Measurements from ENCODE around the gene SRPK2. TPM values are rescaled to one million over a fixed set of nuclear protein-coding genes. Genes with fewer than 3 reads are reported as not detected.
"Not testable (repeated sequence)": the region's sequence is repeated elsewhere in the genome, so short reads cannot be mapped to it uniquely, and the experiment has no call there.

The SRPK2 gene
- polyA plus RNA-seq, 1 donor from 2014 or later: 66.5 TPM

DNA sequence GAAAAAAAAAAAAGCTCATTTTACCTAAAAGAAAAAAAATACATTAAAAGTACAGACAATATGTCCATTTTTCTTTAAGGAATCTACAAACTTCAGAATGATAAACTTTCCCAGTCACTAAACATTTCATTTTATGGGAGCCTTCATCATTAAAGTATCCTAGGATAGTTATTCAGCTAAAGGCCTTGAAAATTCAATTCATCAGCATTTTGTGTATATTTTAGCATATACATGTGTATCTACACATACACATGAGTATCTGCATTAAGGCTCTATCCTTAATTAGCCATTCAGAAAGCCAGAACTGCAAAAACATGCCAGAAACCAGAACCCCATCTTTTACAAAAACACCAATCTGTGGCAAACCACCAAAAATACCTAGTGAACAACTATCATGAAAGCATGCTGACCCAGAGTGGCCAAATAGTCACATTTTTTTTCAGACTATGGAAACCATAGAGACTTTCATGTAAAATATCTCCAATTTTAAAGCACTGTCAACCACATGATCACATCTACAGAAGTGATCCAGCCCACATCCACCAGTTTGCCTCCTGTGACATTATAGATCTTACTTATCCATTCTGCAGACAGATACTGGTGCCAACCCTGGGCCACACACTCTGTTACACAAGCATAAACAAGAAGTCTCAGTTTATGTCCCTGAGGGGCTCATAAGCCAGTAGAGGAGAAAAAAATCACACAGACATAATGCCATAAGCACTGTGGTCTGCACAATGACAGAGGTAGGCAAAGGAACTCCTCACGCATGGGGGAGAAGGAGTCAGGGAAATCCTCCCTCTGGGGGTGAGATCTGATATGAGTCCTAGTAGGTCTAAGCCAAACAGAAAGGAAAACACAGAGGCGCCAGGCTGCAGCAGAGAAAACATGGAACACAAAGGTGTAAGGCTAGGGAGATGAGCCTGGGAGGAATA is 79.2 kb downstream of the SRPK2 start:
- Mint-ChIP-seq H3K4me3 (peak overlapping the region in 2 of 4 donors; percentile 63 to 67), H3K27me3 (no peaks in the 10 kb centered on the region), H3K9me3 (peaks cover 0 to 8% (median 0%) of the 10 kb centered on the region in 3 donors), H3K4me1 (peaks cover 39 to 60% (median 51%) of the 10 kb centered on the region in 3 donors), H3K27ac (peak overlapping the region in 2 of 3 donors; percentile 10 to 32), H3K36me3 (peaks cover 12% of the 10 kb centered on the region)

DNA sequence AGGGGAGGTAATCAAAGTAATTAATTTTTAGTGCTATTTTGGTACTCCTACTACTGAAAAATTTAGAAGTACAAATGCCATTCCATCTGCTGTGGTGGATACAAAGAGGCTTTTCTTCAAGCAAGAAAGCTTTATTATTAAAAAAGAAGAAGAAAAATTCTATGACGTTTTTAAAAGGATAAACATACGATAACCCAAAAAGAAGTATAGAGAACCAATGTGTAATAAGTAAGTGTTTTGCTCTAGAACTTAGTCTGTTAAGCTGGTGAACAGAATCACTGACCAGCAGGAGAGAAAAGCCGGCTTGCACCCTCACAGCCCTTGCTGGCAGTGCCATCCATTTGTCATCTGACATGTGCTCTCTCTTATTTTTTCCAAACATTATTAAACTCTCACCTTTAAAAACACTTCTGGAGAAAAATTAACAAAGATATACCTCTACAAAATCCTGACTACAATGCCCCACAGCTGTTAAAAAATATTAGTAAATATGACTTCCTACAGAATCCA is 81.5 kb downstream of the SRPK2 start:
- H3K4me3 Mint-ChIP-seq: no peak overlapping the region
- H3K36me3 Mint-ChIP-seq: peaks cover 13% of the 10 kb centered on the region
- peaks cover 46 to 64% (median 57%) of the 10 kb centered on the region in 3 donors for H3K4me1 Mint-ChIP-seq
- no peak overlapping the region for H3K27ac Mint-ChIP-seq
- H3K9me3 Mint-ChIP-seq: peaks cover 0 to 8% (median 0%) of the 10 kb centered on the region in 3 donors
- H3K27me3 Mint-ChIP-seq: no peaks in the 10 kb centered on the region

GRCh38 chr7:105306298-105306748 is 82.4 kb downstream of the SRPK2 start:
- peaks cover 13% of the 10 kb centered on the region for H3K36me3 Mint-ChIP-seq
- H3K27ac Mint-ChIP-seq: no peak overlapping the region
- H3K4me1 Mint-ChIP-seq: peaks cover 41 to 64% (median 55%) of the 10 kb centered on the region in 3 donors
- peaks cover 0 to 8% (median 0%) of the 10 kb centered on the region in 3 donors for H3K9me3 Mint-ChIP-seq
- H3K27me3 Mint-ChIP-seq: no peaks in the 10 kb centered on the region
- H3K4me3 Mint-ChIP-seq: no peak overlapping the region

GRCh38 chr7:105305633-105306032 is 83.1 kb downstream of the SRPK2 start:
- Mint-ChIP-seq H3K9me3 (peaks cover 0 to 8% (median 0%) of the 10 kb centered on the region in 3 donors), H3K27ac (peak overlapping the region in 1 of 3 donors; percentile 32), H3K27me3 (no peaks in the 10 kb centered on the region), H3K36me3 (peaks cover 13% of the 10 kb centered on the region), H3K4me3 (peak overlapping the region in 1 of 4 donors; percentile 20), H3K4me1 (peaks cover 40 to 63% (median 55%) of the 10 kb centered on the region in 3 donors)

DNA sequence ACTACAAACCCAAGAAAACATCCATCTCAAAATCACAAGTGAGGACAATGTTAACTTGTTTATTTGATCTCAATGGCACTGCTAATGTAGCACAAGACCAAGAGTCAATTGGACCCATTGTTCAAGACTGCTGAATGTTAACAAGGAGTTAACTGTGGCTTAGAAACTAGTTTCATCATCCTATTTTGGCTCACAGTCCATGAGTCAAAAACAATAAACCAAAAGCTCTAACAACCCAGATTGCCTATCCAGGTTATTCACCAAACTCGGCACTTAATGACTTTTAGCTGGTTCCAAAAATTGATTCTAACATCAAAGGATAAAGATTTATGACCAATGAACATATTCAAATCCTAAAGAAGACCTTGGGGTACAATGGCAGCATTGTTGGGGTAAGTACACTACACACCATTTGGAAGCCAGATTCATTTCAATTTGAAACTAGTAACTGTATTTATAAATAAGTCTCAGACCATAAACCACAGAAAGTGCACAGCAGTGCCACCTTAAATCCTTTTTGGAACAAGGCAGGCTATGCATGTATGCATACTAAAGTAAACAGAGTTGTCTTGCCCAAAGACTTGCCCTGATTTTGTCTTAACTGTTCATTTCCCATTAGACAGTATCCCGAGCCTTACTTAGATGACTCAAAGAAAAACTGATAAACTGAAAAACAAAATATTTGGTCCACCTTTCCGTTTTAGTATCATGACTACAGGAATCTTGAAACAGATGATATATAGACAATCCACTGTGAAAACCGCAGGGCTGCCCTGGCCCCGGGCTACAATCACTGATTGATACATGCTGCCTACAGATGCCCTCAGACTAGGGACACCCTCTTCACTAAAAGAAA is 84.5 kb downstream of the SRPK2 start:
- Mint-ChIP-seq H3K4me3 (peak overlapping the region in 1 of 4 donors; percentile 86), H3K27ac (peak overlapping the region in 1 of 3 donors; percentile 68), H3K36me3 (peaks cover 16% of the 10 kb centered on the region), H3K9me3 (peaks cover 0 to 8% (median 0%) of the 10 kb centered on the region in 3 donors), H3K4me1 (peaks cover 33 to 58% (median 49%) of the 10 kb centered on the region in 3 donors), H3K27me3 (no peaks in the 10 kb centered on the region)

DNA sequence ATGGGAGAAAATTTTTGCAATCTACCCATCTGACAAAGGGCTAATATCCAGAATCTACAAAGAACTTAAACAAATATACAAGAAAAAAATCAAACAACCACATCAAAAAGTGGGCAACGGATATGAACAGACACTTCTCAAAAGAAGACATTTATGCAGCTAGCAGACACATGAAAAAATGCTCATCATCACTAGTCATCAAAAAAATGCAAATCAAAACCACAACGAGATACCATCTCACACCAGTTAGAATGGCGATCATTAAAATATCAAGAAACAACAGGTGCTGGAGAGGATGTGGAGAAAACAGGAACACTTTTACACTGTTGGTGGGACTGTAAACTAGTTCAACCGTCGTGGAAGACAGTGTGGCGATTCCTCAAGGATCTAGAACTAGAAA is 88.1 kb downstream of the SRPK2 start:
- not testable (repeated sequence) for H3K9me3 Mint-ChIP-seq, H3K27me3 Mint-ChIP-seq, H3K36me3 Mint-ChIP-seq
- Mint-ChIP-seq H3K4me1 (peaks cover 43 to 54% (median 48%) of the 10 kb centered on the region in 3 donors), H3K4me3 (peak overlapping the region in 1 of 4 donors; percentile 53), H3K27ac (peak overlapping the region in 2 of 3 donors; percentile 9 to 86)

DNA sequence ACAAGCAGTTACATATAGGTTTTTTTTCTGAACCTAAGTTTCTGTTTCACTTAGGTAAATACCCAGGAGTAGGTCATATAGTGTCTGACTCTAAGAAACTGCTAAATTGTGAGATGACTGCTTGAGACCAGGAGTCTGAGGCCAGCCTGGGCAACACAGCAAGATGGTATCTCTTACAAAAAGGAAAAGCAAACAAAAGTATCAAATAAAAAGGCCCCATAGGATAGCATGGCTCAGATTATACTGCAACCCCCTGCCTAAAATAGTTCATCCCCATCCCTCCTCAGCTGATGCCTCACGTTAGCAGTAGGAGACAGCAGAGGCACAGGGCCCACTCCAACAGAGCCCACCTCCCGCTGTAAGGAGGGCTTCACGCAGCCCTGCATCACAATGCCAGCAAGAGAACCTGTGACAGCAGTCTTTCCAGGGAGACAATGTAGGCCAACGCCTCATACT is 90.3 kb downstream of the SRPK2 start:
- Mint-ChIP-seq H3K27ac (peak overlapping the region in 1 of 3 donors; percentile 91), H3K9me3 (no peaks in the 10 kb centered on the region), H3K4me3 (peak overlapping the region in 1 of 4 donors; percentile 23), H3K36me3 (peaks cover 7% of the 10 kb centered on the region), H3K4me1 (peaks cover 32 to 41% (median 38%) of the 10 kb centered on the region in 3 donors), H3K27me3 (no peaks in the 10 kb centered on the region)

DNA sequence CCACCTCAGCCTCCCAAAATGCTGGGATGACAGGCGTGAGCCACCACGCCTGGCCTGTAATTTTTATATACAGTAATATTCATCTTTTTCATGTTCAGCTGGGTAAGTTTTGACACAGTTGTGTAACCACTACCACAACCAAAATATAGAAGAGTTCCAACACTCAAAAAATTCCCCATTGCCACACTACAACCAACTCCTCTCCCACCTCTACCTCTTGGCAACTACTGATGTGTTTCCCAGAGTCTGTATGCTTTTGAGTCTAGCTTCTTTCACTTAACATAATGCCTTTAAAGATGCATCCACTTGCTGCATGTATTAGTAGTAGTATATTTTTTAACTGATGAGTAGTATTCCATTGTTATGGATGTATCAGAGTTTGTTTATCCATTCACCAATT is 90.7 kb downstream of the SRPK2 start:
- H3K9me3 Mint-ChIP-seq: no peaks in the 10 kb centered on the region
- no peaks in the 10 kb centered on the region for H3K27me3 Mint-ChIP-seq
- H3K27ac Mint-ChIP-seq: peak overlapping the region in 1 of 3 donors; percentile 13
- H3K4me3 Mint-ChIP-seq: no peak overlapping the region
- peaks cover 10% of the 10 kb centered on the region for H3K36me3 Mint-ChIP-seq
- peaks cover 32 to 41% (median 38%) of the 10 kb centered on the region in 3 donors for H3K4me1 Mint-ChIP-seq

DNA sequence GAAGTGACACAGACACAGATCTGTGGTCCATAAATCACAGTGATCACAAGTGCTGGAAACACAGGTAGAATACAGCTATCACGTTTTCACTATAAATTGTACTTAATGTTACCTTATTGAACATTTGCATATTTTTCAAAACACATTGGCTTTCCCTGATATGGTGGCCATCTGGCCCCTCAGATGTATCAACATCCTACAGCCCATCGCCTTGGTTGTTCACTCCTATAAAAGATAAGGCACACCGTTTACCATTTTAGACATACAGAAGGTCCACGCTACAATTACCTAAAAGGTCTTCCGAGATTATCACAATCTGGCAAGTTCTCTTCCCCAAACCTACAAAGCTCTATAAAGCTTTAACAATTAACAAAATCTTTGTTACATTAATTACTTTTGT is 91.4 kb downstream of the SRPK2 start:
- peaks cover 32 to 41% (median 38%) of the 10 kb centered on the region in 3 donors for H3K4me1 Mint-ChIP-seq
- H3K9me3 Mint-ChIP-seq: no peaks in the 10 kb centered on the region
- H3K27me3 Mint-ChIP-seq: no peaks in the 10 kb centered on the region
- H3K27ac Mint-ChIP-seq: no peak overlapping the region
- no peak overlapping the region for H3K4me3 Mint-ChIP-seq
- H3K36me3 Mint-ChIP-seq: peaks cover 12% of the 10 kb centered on the region

DNA sequence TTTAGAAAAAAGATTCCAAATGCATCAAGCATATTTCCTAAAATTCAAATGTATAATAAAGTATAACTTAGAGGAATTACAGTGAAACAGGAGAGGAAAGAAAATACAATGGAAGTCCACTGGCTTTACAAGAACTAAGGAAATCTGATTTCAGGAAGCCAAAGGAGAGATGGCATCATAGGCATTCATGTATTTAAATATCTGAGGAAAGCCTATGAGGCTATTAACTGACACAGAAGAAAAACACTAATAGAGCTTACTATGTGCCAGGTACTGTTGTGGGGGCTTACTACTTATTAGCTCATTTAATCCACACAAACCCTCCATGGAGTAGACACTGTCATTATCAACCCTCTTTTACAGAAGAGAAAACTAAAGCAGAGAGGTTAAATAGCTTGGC is 92.2 kb downstream of the SRPK2 start:
- Mint-ChIP-seq H3K27me3 (no peaks in the 10 kb centered on the region), H3K36me3 (peaks cover 12% of the 10 kb centered on the region), H3K4me1 (peaks cover 32 to 37% (median 34%) of the 10 kb centered on the region in 3 donors), H3K4me3 (no peak overlapping the region), H3K27ac (no peak overlapping the region), H3K9me3 (no peaks in the 10 kb centered on the region)

DNA sequence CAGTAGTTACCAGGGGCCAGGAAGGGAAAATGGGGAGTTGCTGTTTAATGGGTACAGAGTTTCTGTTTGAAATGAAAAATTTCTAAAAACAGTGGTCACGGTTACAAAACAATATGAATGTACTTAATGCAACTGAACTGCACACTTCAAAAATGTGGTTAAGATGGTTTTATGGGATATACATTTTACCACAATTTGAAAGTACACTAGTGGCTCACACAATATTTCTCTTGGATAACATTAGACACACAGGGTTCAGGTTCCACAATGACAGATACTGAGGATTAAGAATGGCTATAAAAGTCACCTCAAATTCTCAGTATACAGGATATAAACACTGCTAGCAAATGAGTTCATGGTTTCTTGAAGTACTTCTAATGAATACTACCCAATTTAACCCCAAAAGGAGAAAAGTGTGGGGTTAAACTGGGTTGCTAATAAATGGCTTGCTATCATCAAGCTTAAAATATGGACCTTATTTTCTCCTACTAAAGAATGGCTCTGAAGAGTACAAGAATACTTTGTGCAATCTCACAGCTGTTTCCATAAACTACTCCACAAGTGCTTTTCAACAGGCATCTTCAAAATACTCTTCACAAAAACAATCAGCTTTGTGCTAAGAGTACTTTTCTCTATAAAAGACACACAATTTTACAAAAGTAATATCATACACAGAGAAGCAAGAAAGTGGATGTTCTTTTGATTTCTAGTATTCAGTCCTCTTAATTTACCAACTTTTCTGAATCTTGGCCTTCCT is 92.9 kb downstream of the SRPK2 start:
- no peak overlapping the region for H3K27ac Mint-ChIP-seq
- H3K9me3 Mint-ChIP-seq: no peaks in the 10 kb centered on the region
- H3K4me1 Mint-ChIP-seq: peaks cover 32 to 35% (median 33%) of the 10 kb centered on the region in 3 donors
- no peaks in the 10 kb centered on the region for H3K27me3 Mint-ChIP-seq
- H3K4me3 Mint-ChIP-seq: no peak overlapping the region
- peaks cover 12% of the 10 kb centered on the region for H3K36me3 Mint-ChIP-seq

DNA sequence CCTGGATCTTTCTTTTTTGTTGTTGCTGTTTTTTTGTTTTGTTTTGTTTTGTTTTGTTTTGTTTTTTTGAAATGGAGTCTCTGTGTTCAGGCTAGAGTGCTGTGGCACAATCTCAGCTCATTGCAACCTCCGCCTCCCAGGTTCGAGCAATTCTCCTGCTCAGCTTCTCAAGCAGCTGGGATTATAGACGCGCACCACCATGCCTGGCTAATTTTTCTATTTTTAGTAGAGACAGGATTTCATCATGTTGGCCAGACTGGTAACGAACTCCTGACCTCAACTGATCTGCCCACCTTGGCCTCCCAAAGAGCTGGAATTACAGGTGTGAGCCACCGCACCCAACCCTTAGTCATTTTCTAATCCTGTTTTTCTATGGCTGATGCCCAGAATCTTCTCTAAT is 94.2 kb downstream of the SRPK2 start:
- not testable (repeated sequence) for H3K27me3 Mint-ChIP-seq, H3K27ac Mint-ChIP-seq, H3K4me3 Mint-ChIP-seq, H3K9me3 Mint-ChIP-seq, H3K36me3 Mint-ChIP-seq
- H3K4me1 Mint-ChIP-seq: peaks cover 31 to 35% (median 33%) of the 10 kb centered on the region in 3 donors

GRCh38 chr7:105289704-105290103 is 99.0 kb downstream of the SRPK2 start:
- Mint-ChIP-seq H3K27me3 (no peaks in the 10 kb centered on the region), H3K9me3 (no peaks in the 10 kb centered on the region), H3K4me3 (peak overlapping the region in 1 of 4 donors; percentile 65), H3K4me1 (peaks cover 4 to 19% (median 16%) of the 10 kb centered on the region in 3 donors), H3K27ac (peak overlapping the region in 1 of 3 donors; percentile 0), H3K36me3 (peaks cover 9% of the 10 kb centered on the region)

GRCh38 chr7:105286441-105286840 is 102.3 kb downstream of the SRPK2 start:
- Mint-ChIP-seq H3K27ac (no peak overlapping the region), H3K4me3 (no peak overlapping the region), H3K36me3 (peaks cover 4% of the 10 kb centered on the region), H3K27me3 (no peaks in the 10 kb centered on the region), H3K4me1 (peaks cover 16 to 35% (median 19%) of the 10 kb centered on the region in 3 donors), H3K9me3 (no peaks in the 10 kb centered on the region)
